CD4-positive, alpha-beta memory T cell (primary cell): ENCODE data around the gene TAGLN2. TPM values are rescaled to one million over a fixed set of nuclear protein-coding genes. Genes with fewer than 3 reads are reported as not detected.

ENCODE experiments used
- CTCF ChIA-PET: fragments of 350-600 bp; sonication (Branson Sonifier 250); formaldehyde crosslinking; loops from one replicate; lab custom pipeline; 2021; ENCODE audit warnings: inconsistent platforms; ENCODE audit not compliant: partially characterized antibody; lab: Charles Lee
- POLR2A ChIA-PET: fragments of 350-600 bp; sonication (Branson Sonifier 250); formaldehyde crosslinking; loops from one replicate; lab custom pipeline; 2021; ENCODE audit not compliant: partially characterized antibody; lab: Charles Lee
- DNase-seq, 5 donors: peaks; one replicate each; pipeline versions ENCODE4 v3.0.0 to v3.0.0-alpha.2; 2020 to 2022; ENCODE audit warnings: mixed read lengths in 1 of 5
- H3K27ac ChIP-seq: one replicate; pipeline ENCODE4 v1.7.0; 2013; ENCODE audit warnings: low read depth, low read length
- H3K27me3 ChIP-seq: 2 replicates; pipeline ENCODE4 v1.7.0; 2013; ENCODE audit warnings: mild to moderate bottlenecking, low read length, moderate library complexity; ENCODE audit not compliant: insufficient read depth
- H3K36me3 ChIP-seq: 2 replicates; pipeline ENCODE4 v1.7.0; 2013; ENCODE audit warnings: mild to moderate bottlenecking, low read length, moderate library complexity; ENCODE audit not compliant: insufficient read depth
- H3K4me1 ChIP-seq: 2 replicates; pipeline ENCODE4 v1.7.0; 2013; ENCODE audit warnings: mild to moderate bottlenecking, low read length, moderate library complexity; ENCODE audit not compliant: insufficient read depth
- H3K4me3 ChIP-seq, 2 donors: one replicate each; pipeline ENCODE4 v1.7.0; 2013; ENCODE audit warnings: low read length in 2 of 2, mild to moderate bottlenecking in 1 of 2
- H3K9me3 ChIP-seq, 2 donors: one replicate each; pipeline ENCODE4 v1.7.0; 2013; ENCODE audit warnings: low read length in 2 of 2, control low read depth in 1 of 2; ENCODE audit not compliant: control insufficient read depth in 1 of 2
- H3K27ac Mint-ChIP-seq, 7 donors: one replicate each; pipeline ENCODE4 v1.8.0; 2020 to 2021; ENCODE audit warnings: mixed read lengths in 7 of 7, mild to moderate bottlenecking in 6 of 7, inconsistent platforms in 3 of 7, moderate library complexity in 3 of 7
- H3K27me3 Mint-ChIP-seq, 2 donors: one replicate each; pipeline ENCODE4 v1.8.0; 2020 to 2021; ENCODE audit warnings: mixed read lengths in 2 of 2
- H3K36me3 Mint-ChIP-seq, 2 donors: one replicate each; pipeline ENCODE4 v1.8.0; 2020 to 2021; ENCODE audit warnings: mixed read lengths in 2 of 2, inconsistent platforms in 1 of 2, mild to moderate bottlenecking in 1 of 2
- H3K4me1 Mint-ChIP-seq, 4 donors: one replicate each; pipeline ENCODE4 v1.8.0; 2020 to 2021; ENCODE audit warnings: mixed read lengths in 4 of 4, mild to moderate bottlenecking in 1 of 4
- H3K4me3 Mint-ChIP-seq, 8 donors: one replicate each; pipeline ENCODE4 v1.8.0; 2020 to 2021; ENCODE audit warnings: mixed read lengths in 8 of 8, mild to moderate bottlenecking in 7 of 8, moderate library complexity in 6 of 8, inconsistent platforms in 3 of 8
- H3K9me3 Mint-ChIP-seq, 8 donors: one replicate each; pipeline ENCODE4 v1.8.0; 2020 to 2021; ENCODE audit warnings: mixed read lengths in 8 of 8, mild to moderate bottlenecking in 5 of 8, inconsistent platforms in 3 of 8, moderate library complexity in 1 of 8
- intact Hi-C: fragments of 100-400 bp; cut with micrococcal nuclease; formaldehyde crosslinking; loops from one replicate; pipeline ENCODE4 v1.15.1; 2023
- polyA plus RNA-seq, 2 donors: library from polyadenylated mRNA; unstranded; fragments of 300-500 nt; fragmentation: Illumina TruSeq; gene quantifications; one replicate each; pipeline ENCODE4 v1.2.3, GENCODE V29; 2021
- total RNA-seq, 2 experiments: library from RNA; stranded (reverse); gene quantifications; one replicate each; pipeline ENCODE4 v1.2.3, GENCODE V29; 2021

TAGLN2 gene
- total and polyA plus RNA-seq, 4 experiments from 2014 or later = 196 to 1,289 (median 611) TPM

DNA sequence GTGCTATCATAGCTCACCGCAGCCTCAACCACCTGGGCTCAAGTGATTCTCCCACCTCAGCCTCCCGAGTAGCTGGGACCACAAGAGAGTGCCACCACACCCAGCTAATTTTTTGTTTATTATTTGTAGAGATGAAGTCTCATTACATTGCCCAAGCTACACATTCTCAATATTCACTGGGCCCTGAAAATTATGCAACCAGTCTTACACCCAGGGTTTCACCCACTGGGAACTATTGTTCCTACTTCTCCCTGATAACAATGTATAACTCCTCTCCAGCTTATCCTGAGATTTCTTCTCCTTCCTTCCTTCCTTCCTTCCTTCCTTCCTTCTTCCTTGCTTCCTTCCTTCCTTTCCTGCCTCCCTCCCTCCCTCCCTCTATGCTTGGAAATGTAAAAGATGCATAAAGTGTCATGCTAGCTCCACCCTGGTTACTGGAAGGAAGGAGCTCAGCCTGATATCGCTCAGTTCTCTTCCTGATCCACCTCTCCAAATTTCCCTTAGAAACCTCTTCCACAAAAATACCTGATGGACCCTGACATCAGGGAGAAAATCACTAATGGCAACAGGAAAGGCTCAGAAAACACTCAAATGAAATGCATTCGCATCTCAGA, 51.7 kb downstream of the TAGLN2 start:
- no peaks in the 10 kb centered on the region for H3K9me3 ChIP-seq
- H3K4me1 ChIP-seq = no peaks in the 10 kb centered on the region
- Mint-ChIP-seq H3K4me1 (peaks cover 0 to 3% (median 0%) of the 10 kb centered on the region in 4 donors), H3K4me3 (no peak overlapping the region), H3K36me3 (no peaks in the 10 kb centered on the region), H3K9me3 (no peaks in the 10 kb centered on the region), H3K27me3 (peaks cover 0 to 3% of the 10 kb centered on the region in 2 donors), H3K27ac (no peak overlapping the region)
- no peak overlapping the region for H3K27ac ChIP-seq
- H3K27me3 ChIP-seq = no peaks in the 10 kb centered on the region
- H3K36me3 ChIP-seq = no peaks in the 10 kb centered on the region
- H3K4me3 ChIP-seq = no peak overlapping the region
- POLR2A ChIA-PET = interaction anchor here (0.7 kb wide), 1 partner anchor 75 kb away, joined by 4 read pairs; no protein-coding TSS in a partner anchor
- CTCF ChIA-PET = interaction anchor here (1.0 to 4.0 kb wide), 3 partner anchors 17 to 84 kb away, joined by 3 to 17 read pairs (median 12); no protein-coding TSS in a partner anchor
- intact Hi-C loops = no loop called here
- DNase-seq = no peak

DNA sequence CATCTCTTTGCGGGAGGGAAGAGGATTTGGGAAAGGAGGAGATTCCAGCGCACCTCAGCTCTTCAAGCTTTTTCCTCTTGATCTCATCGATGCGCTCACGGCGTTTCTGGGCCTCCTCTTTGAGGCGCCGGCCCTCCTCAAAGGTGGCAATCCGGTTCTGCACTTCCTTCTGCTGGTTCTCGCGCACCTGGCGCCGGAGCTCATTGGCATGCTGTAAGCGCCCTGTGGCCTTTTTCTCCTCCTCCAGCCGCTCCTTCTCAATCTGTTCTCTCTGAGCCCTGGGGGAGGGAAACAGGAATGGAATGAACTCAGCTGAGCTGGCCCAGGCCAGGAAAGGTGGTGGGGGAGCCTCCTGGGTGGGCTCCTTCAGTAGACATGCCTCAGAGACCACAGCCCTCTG, 52.4 kb downstream of the TAGLN2 start:
- ChIA-PET CTCF (interaction anchor here (2.7 to 4.0 kb wide), 2 partner anchors 18 to 74 kb away, joined by 12 to 17 read pairs; no protein-coding TSS in a partner anchor), POLR2A (interaction anchor here (1.6 kb wide), 1 partner anchor 18 kb away, joined by 6 read pairs; no protein-coding TSS in a partner anchor)
- Histone ChIP-seq H3K4me1 (no peaks in the 10 kb centered on the region), H3K9me3 (no peaks in the 10 kb centered on the region), H3K27me3 (no peaks in the 10 kb centered on the region), H3K4me3 (no peak overlapping the region), H3K27ac (no peak overlapping the region), H3K36me3 (no peaks in the 10 kb centered on the region)
- Mint-ChIP-seq H3K9me3 (no peaks in the 10 kb centered on the region), H3K27me3 (peaks cover 0 to 3% of the 10 kb centered on the region in 2 donors), H3K4me1 (peaks cover 0 to 3% (median 0%) of the 10 kb centered on the region in 4 donors), H3K27ac (no peak overlapping the region), H3K36me3 (no peaks in the 10 kb centered on the region), H3K4me3 (no peak overlapping the region)
- intact Hi-C loops = no loop called here
- no peak for DNase-seq

- peaks cover 10 to 14% (median 12%) of the 10 kb centered on the region in 4 donors for H3K4me1 Mint-ChIP-seq
- no peak overlapping the region for H3K27ac Mint-ChIP-seq
- Histone ChIP-seq H3K4me3 (no peak overlapping the region), H3K9me3 (no peaks in the 10 kb centered on the region), H3K4me1 (peaks cover 9% of the 10 kb centered on the region), H3K27ac (no peak overlapping the region), H3K36me3 (no peaks in the 10 kb centered on the region), H3K27me3 (no peaks in the 10 kb centered on the region)
- ChIA-PET CTCF (interaction anchor here (1.1 kb wide), 1 partner anchor 73 kb away, joined by 5 read pairs; no protein-coding TSS in a partner anchor), POLR2A (no interaction called here)
- no peaks in the 10 kb centered on the region for H3K36me3 Mint-ChIP-seq
- no peak for DNase-seq
- H3K9me3 Mint-ChIP-seq = no peaks in the 10 kb centered on the region
- intact Hi-C loops = no loop called here
- no peak overlapping the region for H3K4me3 Mint-ChIP-seq
- H3K27me3 Mint-ChIP-seq = peaks cover 0 to 3% of the 10 kb centered on the region in 2 donors
Measured at GRCh38 chr1:159870704-159871103, 54.6 kb downstream of the TAGLN2 start.

DNA sequence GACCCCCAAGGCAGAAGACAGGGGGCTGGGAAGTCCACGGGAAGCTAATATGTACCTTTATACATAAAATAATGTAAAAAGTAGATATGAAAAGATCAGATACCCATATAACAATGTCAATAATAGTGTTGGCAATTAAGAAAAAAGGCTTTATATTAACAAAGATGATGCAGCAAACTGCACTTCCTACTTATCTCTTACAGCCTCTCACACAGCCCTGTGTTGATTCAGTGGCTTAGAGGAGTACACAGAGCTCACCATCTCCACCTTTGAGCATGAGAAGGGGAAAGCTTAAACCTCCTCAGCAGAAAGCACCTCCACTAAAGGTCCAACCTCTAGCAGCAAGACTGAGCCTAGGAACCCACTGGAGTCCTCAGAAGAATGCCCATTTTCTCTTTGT, 55.7 kb downstream of the TAGLN2 start:
- peaks cover 11 to 19% (median 13%) of the 10 kb centered on the region in 4 donors for H3K4me1 Mint-ChIP-seq
- Histone ChIP-seq H3K4me3 (no peak overlapping the region), H3K27me3 (no peaks in the 10 kb centered on the region), H3K9me3 (no peaks in the 10 kb centered on the region), H3K4me1 (peaks cover 9% of the 10 kb centered on the region), H3K36me3 (no peaks in the 10 kb centered on the region), H3K27ac (no peak overlapping the region)
- intact Hi-C loops = no loop called here
- ChIA-PET POLR2A (interaction anchor here (1.3 kb wide), 1 partner anchor 16 kb away, joined by 3 read pairs; no protein-coding TSS in a partner anchor), CTCF (interaction anchor here (1.6 to 1.9 kb wide), 3 partner anchors 20 to 70 kb away, joined by 4 to 6 read pairs (median 5); no protein-coding TSS in a partner anchor)
- H3K27me3 Mint-ChIP-seq = peaks cover 0 to 3% of the 10 kb centered on the region in 2 donors
- no peaks in the 10 kb centered on the region for H3K9me3 Mint-ChIP-seq
- no peak for DNase-seq
- H3K27ac Mint-ChIP-seq = peak overlapping the region in 1 of 7 donors; percentile 9
- no peaks in the 10 kb centered on the region for H3K36me3 Mint-ChIP-seq
- H3K4me3 Mint-ChIP-seq = no peak overlapping the region

DNA sequence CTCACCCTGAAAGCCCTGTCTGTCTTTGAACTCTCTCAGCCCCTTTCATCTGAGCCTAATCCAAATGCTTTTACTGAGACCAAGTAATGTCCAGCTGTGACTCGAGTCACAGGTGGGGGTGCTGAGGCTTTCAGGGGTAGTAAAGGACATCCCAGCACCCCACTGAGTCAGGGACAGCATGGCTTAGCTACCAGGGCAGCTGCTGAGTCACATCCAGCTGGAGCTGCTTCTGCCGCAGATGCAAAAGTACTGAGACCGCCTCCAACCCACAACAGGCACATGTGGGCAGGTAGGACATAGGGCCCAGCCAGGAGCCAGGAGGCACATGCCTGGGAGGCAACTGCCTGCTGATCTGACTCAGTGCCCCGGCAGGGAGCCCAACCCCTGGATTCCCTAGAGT, 56.1 kb downstream of the TAGLN2 start:
- ChIA-PET POLR2A (interaction anchor here (1.3 kb wide), 1 partner anchor 15 kb away, joined by 3 read pairs; no protein-coding TSS in a partner anchor), CTCF (interaction anchor here (1.3 to 1.9 kb wide), 4 partner anchors 20 to 70 kb away, joined by 3 to 6 read pairs (median 4); no protein-coding TSS in a partner anchor)
- Histone ChIP-seq H3K4me3 (no peak overlapping the region), H3K27me3 (no peaks in the 10 kb centered on the region), H3K9me3 (no peaks in the 10 kb centered on the region), H3K4me1 (peaks cover 9% of the 10 kb centered on the region), H3K27ac (no peak overlapping the region), H3K36me3 (no peaks in the 10 kb centered on the region)
- no peaks in the 10 kb centered on the region for H3K9me3 Mint-ChIP-seq
- no peaks in the 10 kb centered on the region for H3K36me3 Mint-ChIP-seq
- H3K27me3 Mint-ChIP-seq = peaks cover 0 to 3% of the 10 kb centered on the region in 2 donors
- no peak overlapping the region for H3K27ac Mint-ChIP-seq
- H3K4me1 Mint-ChIP-seq = peaks cover 11 to 19% (median 13%) of the 10 kb centered on the region in 4 donors
- intact Hi-C loops = no loop called here
- H3K4me3 Mint-ChIP-seq = no peak overlapping the region
- no peak for DNase-seq

GRCh38 chr1:159868766-159869165, 56.5 kb downstream of the TAGLN2 start:
- H3K27me3 ChIP-seq = no peaks in the 10 kb centered on the region
- H3K4me1 ChIP-seq = peaks cover 9% of the 10 kb centered on the region
- Mint-ChIP-seq H3K9me3 (no peaks in the 10 kb centered on the region), H3K4me1 (peaks cover 11 to 19% (median 13%) of the 10 kb centered on the region in 4 donors), H3K36me3 (no peaks in the 10 kb centered on the region), H3K27me3 (peaks cover 0 to 3% of the 10 kb centered on the region in 2 donors), H3K27ac (peak overlapping the region in 1 of 7 donors; percentile 64), H3K4me3 (no peak overlapping the region)
- H3K27ac ChIP-seq = no peak overlapping the region
- ChIA-PET POLR2A (interaction anchor here (1.3 kb wide), 1 partner anchor 15 kb away, joined by 3 read pairs; no protein-coding TSS in a partner anchor), CTCF (interaction anchor here (1.3 to 1.9 kb wide), 4 partner anchors 21 to 69 kb away, joined by 3 to 6 read pairs (median 4); no protein-coding TSS in a partner anchor)
- no peak overlapping the region for H3K4me3 ChIP-seq
- intact Hi-C loops = no loop called here
- no peaks in the 10 kb centered on the region for H3K36me3 ChIP-seq
- no peak for DNase-seq
- no peaks in the 10 kb centered on the region for H3K9me3 ChIP-seq
